ENCODE data around the gene SORCS1.

The SORCS1 gene

DNA sequence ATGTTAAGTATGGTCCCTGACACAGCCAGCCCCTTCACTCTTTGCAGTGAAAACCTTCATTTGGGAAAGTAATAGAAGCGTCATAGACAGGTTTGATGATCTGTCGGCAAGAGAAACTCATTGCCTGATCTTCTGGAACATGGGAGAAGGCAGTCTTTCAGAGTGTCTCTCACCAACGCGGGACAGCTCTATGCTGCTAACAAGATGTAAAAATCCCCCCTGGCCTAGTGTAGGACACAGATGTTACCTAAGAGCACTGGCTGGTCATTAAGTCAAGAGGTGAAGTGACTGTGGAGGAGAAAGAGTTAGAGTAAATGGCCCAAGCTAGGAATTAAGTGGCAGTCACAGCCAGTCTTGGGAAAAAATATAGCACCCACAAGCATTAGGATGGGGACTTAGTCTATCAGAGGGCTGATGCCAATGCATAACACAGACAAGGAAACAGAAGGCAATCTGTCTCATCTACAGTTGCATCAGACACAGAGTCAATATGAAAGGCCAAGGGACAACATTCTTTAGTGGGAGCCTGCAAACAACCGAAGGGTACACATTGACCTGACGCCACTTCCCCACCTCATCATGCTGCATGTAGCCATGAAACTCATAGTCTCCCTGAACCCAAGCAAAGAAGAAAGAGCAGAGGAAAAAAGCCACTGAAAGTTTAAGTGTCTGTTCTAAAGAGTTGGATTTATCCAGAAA is 69.5 kb downstream of the SORCS1 start:
- in situ Hi-C loops (cut with HindIII; ENCODE audit: low sequenced_read_pairs), result no loop called here
- no peak overlapping the region for H3K4me3 ChIP-seq (ENCODE audit: low read depth, low read length)
- TF ChIP-seq, protein P1, sequence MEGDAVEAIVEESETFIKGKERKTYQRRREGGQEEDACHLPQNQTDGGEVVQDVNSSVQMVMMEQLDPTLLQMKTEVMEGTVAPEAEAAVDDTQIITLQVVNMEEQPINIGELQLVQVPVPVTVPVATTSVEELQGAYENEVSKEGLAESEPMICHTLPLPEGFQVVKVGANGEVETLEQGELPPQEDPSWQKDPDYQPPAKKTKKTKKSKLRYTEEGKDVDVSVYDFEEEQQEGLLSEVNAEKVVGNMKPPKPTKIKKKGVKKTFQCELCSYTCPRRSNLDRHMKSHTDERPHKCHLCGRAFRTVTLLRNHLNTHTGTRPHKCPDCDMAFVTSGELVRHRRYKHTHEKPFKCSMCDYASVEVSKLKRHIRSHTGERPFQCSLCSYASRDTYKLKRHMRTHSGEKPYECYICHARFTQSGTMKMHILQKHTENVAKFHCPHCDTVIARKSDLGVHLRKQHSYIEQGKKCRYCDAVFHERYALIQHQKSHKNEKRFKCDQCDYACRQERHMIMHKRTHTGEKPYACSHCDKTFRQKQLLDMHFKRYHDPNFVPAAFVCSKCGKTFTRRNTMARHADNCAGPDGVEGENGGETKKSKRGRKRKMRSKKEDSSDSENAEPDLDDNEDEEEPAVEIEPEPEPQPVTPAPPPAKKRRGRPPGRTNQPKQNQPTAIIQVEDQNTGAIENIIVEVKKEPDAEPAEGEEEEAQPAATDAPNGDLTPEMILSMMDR (IDR thresholded peaks at IDR 0.05; ENCODE audit: low read depth, low read length), result no peak
- DNase-seq (ENCODE audit: low read depth, low spot score), result no peak

DNA sequence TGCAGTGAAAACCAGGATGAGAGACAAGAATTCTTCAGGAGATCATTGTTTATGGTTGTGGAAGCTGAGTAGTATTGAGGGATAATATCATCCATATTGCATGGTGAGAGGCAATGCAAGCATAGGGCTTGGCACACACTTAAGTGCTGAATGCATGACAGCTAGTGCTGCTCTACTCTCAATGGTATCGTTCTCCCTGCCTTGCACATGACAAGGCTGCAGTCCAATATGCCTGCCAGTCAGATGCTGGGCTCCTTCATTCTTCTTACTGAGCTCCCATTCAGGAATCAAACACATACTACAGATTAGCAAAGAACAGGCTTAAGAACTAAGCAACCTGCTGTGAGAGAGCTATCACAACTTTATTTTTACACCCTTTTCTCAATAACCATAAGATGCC is 72.2 kb downstream of the SORCS1 start:
- no peak for DNase-seq (ENCODE audit: low read depth, low spot score)
- TF ChIP-seq, protein P1 (IDR thresholded peaks at IDR 0.05; ENCODE audit: low read depth, low read length), result no peak
- in situ Hi-C loops (cut with HindIII; ENCODE audit: low sequenced_read_pairs), result no loop called here
- H3K4me3 ChIP-seq (ENCODE audit: low read depth, low read length), result no peak overlapping the region

DNA sequence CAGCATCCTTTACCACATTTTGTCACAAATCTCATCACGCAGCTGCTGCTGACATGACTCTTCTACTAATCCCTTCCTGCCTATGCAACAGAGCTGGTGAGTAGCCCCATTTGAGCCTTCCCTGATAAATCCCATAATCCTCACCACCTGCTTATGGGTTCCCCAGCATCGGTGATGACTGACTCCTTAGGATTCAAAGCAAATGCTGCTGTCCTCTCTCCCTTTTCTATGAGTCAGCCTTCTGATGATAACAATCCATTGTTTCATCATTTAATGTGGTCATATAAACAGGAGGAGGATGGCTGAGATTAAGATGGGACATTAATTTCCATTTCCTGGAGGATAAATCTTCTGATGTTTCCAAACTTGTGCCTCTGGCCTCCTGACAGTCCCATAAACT is 73.4 kb downstream of the SORCS1 start:
- in situ Hi-C loops (cut with HindIII; ENCODE audit: low sequenced_read_pairs), result no loop called here
- no peak for DNase-seq (ENCODE audit: low read depth, low spot score)
- no peak overlapping the region for H3K4me3 ChIP-seq (ENCODE audit: low read depth, low read length)
- TF ChIP-seq, protein P1 (IDR thresholded peaks at IDR 0.05; ENCODE audit: low read depth, low read length), result no peak

DNA sequence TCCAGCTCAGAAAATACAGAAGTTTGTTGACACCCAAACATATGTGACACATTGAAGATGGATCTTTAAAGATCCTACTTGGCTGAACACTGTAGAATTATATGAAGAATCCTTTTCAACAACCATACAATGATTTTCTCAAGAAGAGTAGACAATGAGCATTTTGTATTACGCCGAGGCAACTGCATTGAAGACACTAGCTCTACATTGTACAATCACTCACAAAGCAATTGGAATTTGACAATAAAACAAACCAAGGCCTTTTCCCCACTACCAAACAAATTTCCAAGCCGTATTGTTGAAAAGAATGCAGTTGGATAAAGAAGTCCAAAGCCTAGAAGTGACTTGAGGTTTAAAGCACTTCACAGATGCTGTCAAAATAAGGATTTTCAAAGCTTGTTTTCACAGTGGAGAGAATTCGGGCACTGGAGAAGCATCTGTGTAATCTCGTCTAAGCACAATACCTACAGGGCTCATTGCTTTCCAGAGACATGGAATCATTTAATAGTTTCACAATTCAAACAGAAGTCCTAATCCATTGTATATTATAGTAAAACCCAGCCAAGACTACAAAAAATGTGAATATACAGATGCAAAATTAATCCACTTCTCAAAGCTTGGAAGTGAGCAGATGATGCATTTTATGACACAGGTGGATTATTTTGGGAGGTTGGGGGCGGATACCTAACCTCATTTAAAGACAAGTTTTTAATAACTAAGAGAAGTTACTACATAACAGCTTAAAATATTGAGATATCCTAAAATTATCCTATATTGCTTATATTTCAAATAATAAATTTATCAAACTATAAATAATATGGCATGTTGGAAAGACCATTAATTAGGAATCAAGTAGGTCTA is 78.6 kb downstream of the SORCS1 start:
- H3K4me3 ChIP-seq (ENCODE audit: low read depth, low read length), result no peak overlapping the region
- TF ChIP-seq, protein P1 (IDR thresholded peaks at IDR 0.05; ENCODE audit: low read depth, low read length), result no peak
- in situ Hi-C loops (cut with HindIII; ENCODE audit: low sequenced_read_pairs), result no loop called here
- no peak for DNase-seq (ENCODE audit: low read depth, low spot score)

DNA sequence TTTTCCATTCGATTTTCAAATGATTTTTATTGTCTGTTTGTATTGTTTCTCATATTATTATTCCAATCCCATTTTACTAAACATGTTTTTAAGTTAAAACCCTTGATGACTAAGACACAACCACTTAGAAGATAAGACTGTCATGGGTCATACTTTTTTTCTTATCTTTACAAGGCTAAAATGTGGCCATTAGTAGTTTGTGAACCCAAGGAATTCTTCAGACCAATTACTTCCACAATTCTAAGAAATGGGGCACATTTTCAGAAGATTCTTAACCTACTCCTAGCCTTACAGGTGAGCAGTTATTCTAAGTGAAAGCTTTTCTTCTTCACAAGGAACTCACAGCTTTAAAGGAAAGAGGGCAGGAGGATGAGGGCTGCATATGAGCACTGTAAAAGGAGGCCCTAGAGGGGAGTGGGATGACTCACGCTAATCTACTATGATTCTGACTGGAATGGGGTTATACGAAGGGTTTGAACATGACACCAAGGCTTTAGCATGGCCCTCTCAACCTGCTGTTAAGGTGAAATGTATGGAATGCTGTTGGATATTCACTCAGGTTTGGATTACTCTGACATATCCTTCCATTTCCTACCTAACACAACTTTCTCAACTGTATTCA is 81.0 kb downstream of the SORCS1 start:
- in situ Hi-C loops (cut with HindIII; ENCODE audit: low sequenced_read_pairs), result no loop called here
- TF ChIP-seq, protein P1 (IDR thresholded peaks at IDR 0.05; ENCODE audit: low read depth, low read length), result no peak
- H3K4me3 ChIP-seq (ENCODE audit: low read depth, low read length), result no peak overlapping the region
- no peak for DNase-seq (ENCODE audit: low read depth, low spot score)

DNA sequence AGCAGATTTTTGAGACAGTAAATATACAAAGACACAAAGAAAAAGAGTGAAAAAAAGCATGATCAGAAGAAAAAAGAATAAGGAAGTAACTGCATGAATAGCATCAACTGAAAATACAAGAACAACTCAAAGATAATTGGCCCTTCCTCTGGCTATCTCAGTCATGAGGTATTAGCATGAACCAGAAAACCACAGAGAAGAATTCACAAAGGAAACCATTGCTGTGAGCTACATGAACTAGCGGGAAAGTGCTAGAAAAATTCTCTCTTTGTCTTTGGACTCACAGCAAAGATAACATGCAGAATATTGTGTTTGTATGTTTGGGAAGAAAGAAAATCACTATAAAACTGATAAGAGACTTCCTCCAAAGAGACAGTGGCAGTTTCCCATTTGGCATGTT is 82.9 kb downstream of the SORCS1 start:
- no peak overlapping the region for H3K4me3 ChIP-seq (ENCODE audit: low read depth, low read length)
- TF ChIP-seq, protein P1 (IDR thresholded peaks at IDR 0.05; ENCODE audit: low read depth, low read length), result no peak
- no peak for DNase-seq (ENCODE audit: low read depth, low spot score)
- in situ Hi-C loops (cut with HindIII; ENCODE audit: low sequenced_read_pairs), result no loop called here

Measured in astrocyte of the spinal cord (primary cell).